Caco-2 (cell line): ENCODE data around the gene SLC7A1. TPM values are rescaled to one million over a fixed set of nuclear protein-coding genes. Genes with fewer than 3 reads are reported as not detected.

Source experiments
- BruUV-seq: library from RNA; stranded (reverse); fragments of 400-500 nt; replicated peaks from 2 replicates; lab custom pipeline; 2021; lab: Mats Ljungman, UMichigan
- CTCF ChIA-PET: fragments of 300-600 bp; sonication (Branson Sonifier 250); formaldehyde crosslinking; loops from one replicate; lab custom pipeline; 2022; ENCODE audit warnings: antibody characterized with exemption; lab: Charles Lee
- POLR2A ChIA-PET: fragments of 300-600 bp; sonication (Branson Sonifier 250); formaldehyde crosslinking; loops from one replicate; lab custom pipeline; 2022; ENCODE audit warnings: antibody characterized with exemption; lab: Charles Lee
- DNase-seq, 2 experiments: peaks; one replicate each; pipeline versions ENCODE4 v3.0.0 to v3.0.0-alpha.2; 2020 to 2022
- H3K27me3 ChIP-seq: replicated peaks from 2 replicates; pipeline ENCODE4 v1.6.0; 2011; ENCODE audit warnings: low read length; ENCODE audit not compliant: control insufficient read depth, insufficient read depth
- H3K36me3 ChIP-seq: 2 replicates; pipeline ENCODE4 v1.5.1; 2011; ENCODE audit warnings: low read length; ENCODE audit not compliant: control insufficient read depth, insufficient read depth
- H3K4me1 ChIP-seq: fragments of 250-450 bp; sonication (Bioruptor Pico); 2 replicates; pipeline ENCODE4 v1.5.1; 2020; ENCODE audit warnings: mild to moderate bottlenecking
- H3K4me3 ChIP-seq: 2 replicates; pipeline ENCODE4 v1.5.1; 2011; ENCODE audit warnings: low read depth, mild to moderate bottlenecking, control low read depth, low read length
- H3K9me3 ChIP-seq: fragments of 250-450 bp; sonication (Bioruptor Pico); 2 replicates; pipeline ENCODE4 v1.5.1; 2020; ENCODE audit warnings: mild to moderate bottlenecking, moderate library complexity
- H3K27ac Mint-ChIP-seq: one replicate; pipeline ENCODE4 v1.8.0; 2022; ENCODE audit warnings: mixed read lengths; ENCODE audit not compliant: unreplicated experiment
- H3K27me3 Mint-ChIP-seq: one replicate; pipeline ENCODE4 v1.8.0; 2022; ENCODE audit warnings: mixed read lengths; ENCODE audit not compliant: insufficient read depth, unreplicated experiment
- H3K36me3 Mint-ChIP-seq: one replicate; pipeline ENCODE4 v1.8.0; 2022; ENCODE audit warnings: mild to moderate bottlenecking, mixed read lengths; ENCODE audit not compliant: insufficient read depth, unreplicated experiment
- H3K4me1 Mint-ChIP-seq: one replicate; pipeline ENCODE4 v1.8.0; 2022; ENCODE audit warnings: low read depth, mixed read lengths; ENCODE audit not compliant: unreplicated experiment
- H3K4me3 Mint-ChIP-seq: one replicate; pipeline ENCODE4 v1.8.0; 2022; ENCODE audit warnings: mild to moderate bottlenecking, moderate library complexity, mixed read lengths; ENCODE audit not compliant: unreplicated experiment
- H3K9me3 Mint-ChIP-seq: one replicate; pipeline ENCODE4 v1.8.0; 2022; ENCODE audit warnings: mixed read lengths; ENCODE audit not compliant: unreplicated experiment
- CTCF ChIP-seq, 2 experiments: fragments of 200-600 bp in 1 of 2; IDR thresholded peaks; 1 replicate in 1 of 2; 2 replicates in 1 of 2; pipeline versions ENCODE4 v1.5.1 to v1.8.0; 2011 to 2022; ENCODE audit warnings: antibody characterized with exemption in 1 of 2, control low read depth in 1 of 2, inconsistent platforms in 1 of 2, low read depth in 1 of 2, low read length in 1 of 2, mild to moderate bottlenecking in 1 of 2, moderate library complexity in 1 of 2; ENCODE audit not compliant: insufficient read depth in 1 of 2, severe bottlenecking in 1 of 2, unreplicated experiment in 1 of 2
- intact Hi-C: fragments of 100-400 bp; cut with micrococcal nuclease; formaldehyde crosslinking; loops from one replicate; pipeline ENCODE4 v1.10.0; 2022; ENCODE audit not compliant: unreplicated experiment
- total RNA-seq: library from RNA; stranded (reverse); gene quantifications from 2 replicates; pipeline ENCODE4 v1.2.3, GENCODE V29; 2022

Gene SLC7A1
- total RNA-seq, 1 experiment from 2014 or later, result 180 TPM

- POLR2A ChIA-PET, result no interaction called here
Measured at GRCh38 chr13:29619995-29620394, 24.5 kb upstream of the SLC7A1 start.

GRCh38 chr13:29613101-29613500 lies 17.6 kb upstream of the SLC7A1 start:
- CTCF ChIA-PET, result no interaction called here
- Mint-ChIP-seq H3K4me3 (no peak overlapping the region), H3K27me3 (peaks cover 43% of the 10 kb centered on the region), H3K9me3 (no peaks in the 10 kb centered on the region), H3K36me3 (no peaks in the 10 kb centered on the region), H3K27ac (no peak overlapping the region), H3K4me1 (no peaks in the 10 kb centered on the region)
- H3K4me1 ChIP-seq, result no peaks in the 10 kb centered on the region; the same call in 1 of the 2 replicates
- no peak for DNase-seq
- peaks cover 13% of the 10 kb centered on the region; the same call in 1 of the 2 replicates for H3K9me3 ChIP-seq
- no peak for TF ChIP-seq CTCF (IDR thresholded peaks at IDR 0.05; ENCODE audit: insufficient read depth in 1 of 2, low read depth in 1 of 2, low read length in 1 of 2, severe bottlenecking in 1 of 2, unreplicated experiment in 1 of 2)
- POLR2A ChIA-PET, result no interaction called here
- no peaks in the 10 kb centered on the region for H3K27me3 ChIP-seq
- no peaks in the 10 kb centered on the region for H3K36me3 ChIP-seq
- intact Hi-C loops, result no loop called here
- H3K4me3 ChIP-seq, result no peak overlapping the region
- BruUV-seq, result no TSS peak

More at GRCh38 chr13:29619995-29620394, 24.5 kb upstream of the SLC7A1 start:
- Mint-ChIP-seq H3K27me3 (peaks cover 26% of the 10 kb centered on the region), H3K4me3 (no peak overlapping the region), H3K4me1 (no peaks in the 10 kb centered on the region), H3K36me3 (no peaks in the 10 kb centered on the region), H3K9me3 (peaks cover 9% of the 10 kb centered on the region), H3K27ac (no peak overlapping the region)
- CTCF ChIA-PET, result no interaction called here
- intact Hi-C loops, result no loop called here
- DNase-seq, result no peak
- Histone ChIP-seq H3K4me3 (no peak overlapping the region), H3K36me3 (no peaks in the 10 kb centered on the region), H3K4me1 (no peaks in the 10 kb centered on the region; the same call in 1 of the 2 replicates), H3K9me3 (peaks cover 12% of the 10 kb centered on the region; the same call in 1 of the 2 replicates), H3K27me3 (no peaks in the 10 kb centered on the region)
- no peak for TF ChIP-seq CTCF (IDR thresholded peaks at IDR 0.05; ENCODE audit: insufficient read depth in 1 of 2, low read depth in 1 of 2, low read length in 1 of 2, severe bottlenecking in 1 of 2, unreplicated experiment in 1 of 2)
- BruUV-seq, result no TSS peak

- no peak for TF ChIP-seq CTCF (IDR thresholded peaks at IDR 0.05; ENCODE audit: insufficient read depth in 1 of 2, low read depth in 1 of 2, low read length in 1 of 2, severe bottlenecking in 1 of 2, unreplicated experiment in 1 of 2)
- Mint-ChIP-seq H3K4me1 (no peaks in the 10 kb centered on the region), H3K36me3 (no peaks in the 10 kb centered on the region), H3K9me3 (no peaks in the 10 kb centered on the region), H3K27ac (no peak overlapping the region), H3K4me3 (no peak overlapping the region), H3K27me3 (peaks cover 17% of the 10 kb centered on the region)
- Histone ChIP-seq H3K4me1 (no peaks in the 10 kb centered on the region), H3K4me3 (no peak overlapping the region), H3K9me3 (no peaks in the 10 kb centered on the region), H3K36me3 (no peaks in the 10 kb centered on the region), H3K27me3 (peaks cover 2% of the 10 kb centered on the region)
- DNase-seq, result no peak
- intact Hi-C loops, result no loop called here
- ChIA-PET CTCF (no interaction called here), POLR2A (no interaction called here)
- BruUV-seq, result no TSS peak
Measured at GRCh38 chr13:29607465-29607864, 12.0 kb upstream of the SLC7A1 start.
